ENCODE measurements around the gene VTCN1.
"Not testable (repeated sequence)": the region's sequence is repeated elsewhere in the genome, so short reads cannot be mapped to it uniquely, and the experiment has no call there.

VTCN1 gene

GRCh38 chr1:117162816-117163215 lies 47.9 kb downstream of the VTCN1 start:
- no peak for DNase-seq

- no peak for DNase-seq
These were observed 48.8 kb downstream of the VTCN1 start for GRCh38 chr1:117161887-117162286.

DNA sequence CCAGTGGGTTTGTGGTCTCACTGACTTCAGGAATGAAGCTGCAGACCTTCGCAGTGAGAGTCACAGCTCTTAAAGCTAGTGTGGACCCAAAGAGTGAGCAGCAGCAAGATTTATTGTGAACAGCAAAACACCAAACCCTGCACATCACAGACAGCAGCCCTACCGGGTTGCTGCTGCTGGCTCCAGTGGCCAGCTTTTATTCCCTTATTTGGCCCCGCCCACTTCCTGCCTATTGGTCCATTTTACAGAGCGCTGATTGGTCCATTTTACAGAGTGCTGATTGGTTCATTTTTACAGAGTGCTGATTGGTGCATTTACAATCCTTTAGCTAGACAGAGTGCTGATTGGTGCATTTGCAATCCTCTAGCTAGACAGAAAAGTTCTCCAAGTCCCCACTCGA lies 59.4 kb downstream of the VTCN1 start:
- not testable (repeated sequence) for DNase-seq

DNA sequence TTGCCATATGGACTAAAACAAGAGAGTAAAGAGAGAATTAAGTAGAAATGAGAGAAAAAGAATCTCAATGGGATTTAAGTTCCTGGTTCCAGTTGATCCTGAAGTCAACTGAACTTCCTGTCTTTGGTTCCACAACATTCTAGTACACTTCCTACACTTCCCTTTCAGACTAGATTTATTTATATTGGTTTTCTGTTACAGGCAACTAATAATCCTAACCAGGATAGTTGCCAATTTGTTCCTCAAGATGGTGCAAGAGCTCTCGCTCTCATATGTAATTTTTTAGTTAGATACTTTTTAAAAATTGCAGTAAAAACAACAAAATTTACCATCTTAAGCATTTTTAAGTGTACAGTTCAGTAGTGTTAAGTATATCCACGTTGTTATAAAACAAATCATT lies 60.4 kb downstream of the VTCN1 start:
- DNase-seq = no peak

GRCh38 chr1:117147856-117148588 lies 62.7 kb downstream of the VTCN1 start:
- DNase-seq = no peak

GRCh38 chr1:117147341-117147831 lies 63.3 kb downstream of the VTCN1 start:
- DNase-seq = no peak

GRCh38 chr1:117146575-117147340 lies 64.0 kb downstream of the VTCN1 start:
- no peak for DNase-seq

- no peak for DNase-seq
These were observed 64.7 kb downstream of the VTCN1 start for GRCh38 chr1:117146072-117146471.

- no peak for DNase-seq
These were observed 66.9 kb downstream of the VTCN1 start for GRCh38 chr1:117143871-117144270.

DNA sequence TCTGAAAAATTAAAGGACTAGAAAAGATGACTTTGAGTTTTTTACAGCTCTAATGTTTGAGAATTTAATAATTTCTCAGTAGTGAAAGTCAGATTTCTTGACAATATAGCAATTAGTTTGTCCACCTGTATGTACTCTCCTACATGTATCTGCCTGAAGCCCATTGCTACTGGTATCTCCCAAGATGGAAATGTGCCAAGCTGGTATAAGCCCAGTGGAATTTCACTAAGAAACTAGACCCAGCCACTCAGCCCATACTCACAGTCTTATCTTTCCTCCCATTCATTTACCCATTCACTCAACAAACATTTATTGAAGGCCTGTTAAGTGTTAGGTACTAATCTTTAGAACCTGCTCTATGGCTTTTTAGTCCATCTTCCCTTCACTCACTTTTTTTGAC lies 67.6 kb downstream of the VTCN1 start:
- DNase-seq = no peak

DNA sequence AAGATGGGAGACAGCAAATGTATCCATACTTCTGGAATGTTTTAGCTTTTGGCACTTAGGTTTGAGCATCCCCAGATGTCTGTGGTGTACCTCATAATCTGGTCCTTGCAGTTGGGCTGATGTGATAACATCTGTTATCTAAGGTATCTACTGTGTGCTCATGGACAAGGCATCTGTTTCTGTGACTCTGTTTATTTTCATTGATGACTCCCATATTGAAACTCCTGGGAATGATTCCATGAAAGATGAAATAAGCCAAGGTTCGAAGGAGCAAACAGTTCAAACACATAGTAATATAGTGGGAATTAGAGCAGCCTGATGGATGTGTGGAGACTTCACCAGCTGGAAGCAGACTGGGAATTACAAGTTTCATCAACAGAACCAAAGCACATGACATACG lies 68.5 kb downstream of the VTCN1 start:
- no peak for DNase-seq

- DNase-seq = no peak
These were observed 72.2 kb downstream of the VTCN1 start for GRCh38 chr1:117138561-117138960.

DNA sequence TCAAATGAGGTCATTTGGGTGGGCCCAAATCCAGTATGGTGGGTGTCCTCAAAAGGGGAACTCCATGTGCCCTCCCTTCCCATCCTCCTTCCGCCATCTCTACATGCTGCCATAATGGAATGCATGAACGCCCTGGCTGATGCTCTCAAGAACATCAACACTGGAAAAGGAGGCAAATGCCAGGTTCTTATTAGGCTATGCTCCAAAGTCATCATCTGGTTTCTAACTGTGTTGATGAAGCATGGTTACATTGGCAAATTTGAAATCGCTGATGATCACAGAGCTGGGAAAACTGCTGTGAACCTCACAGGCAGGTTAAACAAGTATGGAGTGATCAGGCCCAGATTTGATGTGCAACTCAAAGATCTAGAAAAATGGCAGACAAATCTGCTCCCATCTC lies 72.6 kb downstream of the VTCN1 start:
- DNase-seq = no peak

- no peak for DNase-seq
These were observed 73.4 kb downstream of the VTCN1 start for GRCh38 chr1:117137281-117137855.

DNA sequence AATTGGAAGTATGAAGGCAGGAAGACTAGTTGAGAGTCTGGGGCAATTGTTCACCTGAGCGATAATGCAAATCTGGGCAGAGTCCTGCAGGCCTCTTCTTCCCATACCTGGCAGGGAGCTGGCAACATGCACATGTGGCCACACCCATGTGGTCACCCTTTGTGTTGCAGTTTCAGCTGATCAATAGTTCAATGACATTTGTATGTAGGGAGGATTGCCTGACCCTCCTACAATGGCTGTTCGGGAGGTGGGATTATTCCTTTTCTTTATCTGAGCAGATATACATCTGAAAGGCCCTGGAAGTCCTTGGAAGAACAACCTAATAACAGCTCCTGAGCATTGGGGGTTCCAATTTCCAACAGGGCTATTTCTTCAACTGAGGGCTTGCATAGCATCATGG lies 74.0 kb downstream of the VTCN1 start:
- no peak for DNase-seq

- no peak for DNase-seq
These were observed 75.4 kb downstream of the VTCN1 start for GRCh38 chr1:117135329-117135728.

DNA sequence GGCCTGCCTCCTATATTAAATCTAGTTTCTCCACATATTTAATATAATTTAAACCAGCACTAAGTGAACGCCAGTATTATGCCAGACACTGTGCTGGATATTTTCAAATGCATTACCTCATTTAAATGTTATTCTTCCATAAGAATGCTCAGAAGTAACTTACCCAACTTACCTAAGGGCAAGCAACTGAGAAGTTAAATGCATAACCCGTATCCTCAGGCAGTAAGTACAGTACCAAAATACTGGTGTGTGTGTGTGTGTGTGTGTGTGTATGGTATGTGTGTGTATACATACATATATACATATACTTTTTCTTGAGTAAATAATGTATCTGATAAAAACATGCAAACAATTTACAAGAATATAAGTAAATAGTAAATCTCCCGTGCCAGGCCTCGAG lies 80.2 kb downstream of the VTCN1 start:
- no peak for DNase-seq

- peak; percentile 53 for DNase-seq
These were observed 82.2 kb downstream of the VTCN1 start for GRCh38 chr1:117128323-117129079.

DNA sequence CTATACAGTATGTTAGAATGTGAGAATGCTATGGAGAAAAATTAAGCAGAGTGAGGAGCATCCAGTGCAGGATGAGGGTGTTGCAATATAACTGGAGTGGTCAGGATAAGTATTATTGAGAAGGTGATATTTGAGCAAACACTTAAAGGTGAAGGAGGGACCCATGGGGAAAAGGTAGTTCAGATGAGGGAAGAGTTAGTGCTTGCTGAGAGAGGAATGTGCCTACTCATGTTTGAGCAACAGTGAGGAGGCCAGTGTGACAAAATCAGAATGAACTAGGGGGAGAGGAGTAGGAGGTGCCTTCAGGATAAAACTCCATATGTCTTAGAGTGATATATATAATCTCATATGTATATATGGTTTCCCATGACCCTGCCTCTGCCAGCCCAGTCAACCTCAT lies 82.9 kb downstream of the VTCN1 start:
- DNase-seq = no peak

GRCh38 chr1:117124661-117125060 lies 86.1 kb downstream of the VTCN1 start:
- no peak for DNase-seq

DNA sequence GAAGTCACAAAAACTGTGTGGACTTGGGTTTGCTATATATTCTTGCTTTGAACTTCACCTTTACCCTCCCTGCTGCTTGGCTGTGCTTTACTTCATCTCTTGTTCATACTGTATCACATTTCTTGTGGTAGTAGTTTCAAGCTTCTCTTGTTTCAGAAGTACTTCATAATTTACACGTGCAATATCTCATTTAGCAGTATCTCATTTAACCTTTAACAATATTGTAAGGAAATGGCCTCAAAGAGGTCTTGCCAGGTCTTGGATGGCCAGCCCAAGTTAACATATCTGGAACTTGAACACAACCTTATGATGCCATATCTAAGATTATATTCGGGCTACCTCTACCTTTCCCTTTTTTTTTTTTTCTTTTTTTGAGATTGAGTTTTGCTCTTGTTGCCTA lies 87.5 kb downstream of the VTCN1 start:
- no peak for DNase-seq

DNA sequence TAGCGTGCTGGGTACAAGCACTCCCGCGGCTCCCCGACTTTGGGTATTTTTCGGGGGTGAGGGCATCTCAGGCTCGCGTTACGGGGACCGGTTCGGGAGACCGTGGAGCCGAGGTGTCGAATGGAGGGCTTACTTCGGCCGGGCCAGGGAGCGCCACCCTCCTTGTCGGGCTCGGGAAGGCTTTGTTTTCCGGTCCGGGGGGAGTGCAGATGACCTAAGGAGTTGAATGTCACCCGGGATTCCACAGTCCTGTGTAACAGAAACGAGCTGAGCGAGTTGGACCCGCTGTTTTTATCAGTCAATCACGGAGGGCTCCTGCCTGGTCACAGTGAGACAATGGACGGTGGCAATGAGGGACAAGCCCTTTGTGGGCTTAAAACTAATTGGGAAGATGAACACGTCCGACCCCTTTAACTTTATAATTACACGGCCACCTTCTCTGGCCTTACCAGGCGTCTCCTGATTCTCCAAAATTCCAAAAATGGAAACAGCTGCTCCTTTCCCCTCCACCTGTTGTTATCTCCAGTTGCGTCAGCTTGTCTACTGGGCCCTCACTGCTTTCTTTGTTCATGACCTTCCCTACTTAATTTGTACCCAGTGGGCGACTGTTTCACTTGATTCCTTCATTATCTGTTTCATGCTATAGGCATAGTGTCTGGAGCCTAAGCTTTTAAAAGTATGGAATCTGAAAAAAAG lies 88.2 kb downstream of the VTCN1 start:
- DNase-seq = no peak

Data from NCI-H748 treated with DMSO at 0.1 percent for 48 hours (cell line).